Naive thymus-derived CD4-positive, alpha-beta T cell (primary cell): Measurements from ENCODE around the gene DIO1. TPM values are rescaled to one million over a fixed set of nuclear protein-coding genes. Genes with fewer than 3 reads are reported as not detected.

Source experiments
- ATAC-seq: fragments of 150-1000 bp; cut with Tn5 transposase; 2 replicates; pipeline ENCODE4 v1.10.0; 2021; ENCODE audit warnings: mild to moderate bottlenecking, moderate library complexity
- CTCF ChIA-PET: fragments of 350-600 bp; sonication (Branson Sonifier 250); formaldehyde crosslinking; loops from one replicate; lab custom pipeline; 2021; ENCODE audit warnings: antibody characterized with exemption; lab: Charles Lee
- POLR2A ChIA-PET: fragments of 350-600 bp; sonication (Branson Sonifier 250); formaldehyde crosslinking; loops from one replicate; lab custom pipeline; 2021; ENCODE audit warnings: antibody characterized with exemption, inconsistent platforms; lab: Charles Lee
- DNase-seq, 9 donors: peaks; one replicate each; pipeline versions ENCODE4 v3.0.0 to v3.0.0-alpha.2; 2020 to 2022; ENCODE audit warnings: mixed read lengths in 1 of 9
- H3K27ac ChIP-seq: one replicate; pipeline ENCODE4 v1.7.0; 2013; ENCODE audit warnings: mild to moderate bottlenecking, low read depth, low read length, moderate library complexity
- H3K27me3 ChIP-seq, 2 donors: one replicate each; pipeline ENCODE4 v1.7.0; 2013; ENCODE audit warnings: low read length in 2 of 2, mild to moderate bottlenecking in 2 of 2, moderate library complexity in 2 of 2; ENCODE audit not compliant: control insufficient read depth in 2 of 2, insufficient read depth in 2 of 2
- H3K36me3 ChIP-seq, 3 experiments: 1 replicate in 2 of 3; 2 replicates in 1 of 3; pipeline ENCODE4 v1.7.0; 2013; ENCODE audit warnings: low read length in 3 of 3, mild to moderate bottlenecking in 3 of 3, moderate library complexity in 1 of 3; ENCODE audit not compliant: insufficient read depth in 3 of 3, control insufficient read depth in 2 of 3
- H3K4me1 ChIP-seq, 2 donors: one replicate each; pipeline ENCODE4 v1.7.0; 2013; ENCODE audit warnings: low read length in 2 of 2, mild to moderate bottlenecking in 2 of 2, moderate library complexity in 1 of 2; ENCODE audit not compliant: control insufficient read depth in 2 of 2, insufficient read depth in 2 of 2
- H3K4me3 ChIP-seq: 2 replicates; pipeline ENCODE4 v1.7.0; 2013; ENCODE audit warnings: mild to moderate bottlenecking, low read length
- H3K9me3 ChIP-seq, 3 experiments: 1 replicate in 2 of 3; 2 replicates in 1 of 3; pipeline ENCODE4 v1.7.0; 2013; ENCODE audit warnings: low read length in 3 of 3; ENCODE audit not compliant: control insufficient read depth in 2 of 3
- H3K27ac Mint-ChIP-seq, 9 donors: one replicate each; pipeline ENCODE4 v1.8.0; 2020 to 2022; ENCODE audit warnings: mixed read lengths in 9 of 9, mild to moderate bottlenecking in 8 of 9, moderate library complexity in 5 of 9, inconsistent platforms in 2 of 9
- H3K27me3 Mint-ChIP-seq, 5 donors: one replicate each; pipeline ENCODE4 v1.8.0; 2021 to 2022; ENCODE audit warnings: mixed read lengths in 5 of 5, mild to moderate bottlenecking in 1 of 5
- H3K36me3 Mint-ChIP-seq, 5 donors: one replicate each; pipeline ENCODE4 v1.8.0; 2020 to 2022; ENCODE audit warnings: mixed read lengths in 5 of 5, mild to moderate bottlenecking in 3 of 5, inconsistent platforms in 1 of 5
- H3K4me1 Mint-ChIP-seq, 7 donors: one replicate each; pipeline ENCODE4 v1.8.0; 2020 to 2022; ENCODE audit warnings: mixed read lengths in 7 of 7, mild to moderate bottlenecking in 3 of 7, inconsistent platforms in 1 of 7
- H3K4me3 Mint-ChIP-seq, 10 donors: one replicate each; pipeline ENCODE4 v1.8.0; 2020 to 2022; ENCODE audit warnings: mild to moderate bottlenecking in 10 of 10, mixed read lengths in 10 of 10, moderate library complexity in 6 of 10, inconsistent platforms in 2 of 10
- H3K9me3 Mint-ChIP-seq, 11 donors: one replicate each; pipeline ENCODE4 v1.8.0; 2020 to 2022; ENCODE audit warnings: mixed read lengths in 11 of 11, mild to moderate bottlenecking in 4 of 11, inconsistent platforms in 1 of 11, moderate library complexity in 1 of 11
- intact Hi-C, 2 donors: fragments of 100-400 bp; cut with micrococcal nuclease; formaldehyde crosslinking; loops; one replicate each; pipeline ENCODE4 v1.15.1; 2023
- polyA plus RNA-seq, 2 donors: library from polyadenylated mRNA; unstranded; fragments of 300-500 nt; fragmentation: Illumina TruSeq; gene quantifications; one replicate each; pipeline ENCODE4 v1.2.3, GENCODE V29; 2021
- total RNA-seq, 6 experiments: library from RNA in 5 of 6; stranded (reverse) in 5 of 6; gene quantifications; 1 replicate in 5 of 6; 2 replicates in 1 of 6; pipeline ENCODE4 v1.2.3 and lab custom pipeline; 2021 to 2026

DIO1 gene
- total and polyA plus RNA-seq, 7 experiments from 2014 or later: not detected

DNA sequence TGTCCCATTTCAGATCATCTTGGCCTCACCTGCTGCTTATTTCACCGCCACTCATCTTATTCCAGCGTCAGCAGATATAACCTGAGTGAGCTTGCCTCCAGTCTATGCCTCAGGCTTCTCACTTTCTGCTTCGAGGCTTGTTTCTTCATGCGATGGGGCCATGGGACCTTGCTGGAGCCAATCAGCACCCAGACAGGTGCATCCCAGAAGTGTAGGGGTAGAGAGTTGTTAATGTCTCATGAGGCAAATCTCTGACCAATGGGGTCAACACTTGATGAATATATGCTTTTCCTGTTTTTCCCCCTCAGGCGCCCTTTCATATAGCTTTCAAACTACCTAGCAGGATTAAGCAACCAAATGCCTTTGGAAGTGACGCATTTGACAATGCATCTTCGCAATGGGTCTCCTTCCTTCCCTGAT lies 3.5 kb upstream of the DIO1 start:
- H3K4me3 ChIP-seq: peak overlapping the region; percentile 79
- Mint-ChIP-seq H3K9me3 (no peaks in the 10 kb centered on the region), H3K36me3 (peaks cover 0 to 8% (median 0%) of the 10 kb centered on the region in 5 donors), H3K27me3 (peaks cover 0 to 5% (median 3%) of the 10 kb centered on the region in 5 donors), H3K4me1 (peaks cover 26 to 48% (median 44%) of the 10 kb centered on the region in 7 donors), H3K4me3 (peak overlapping the region; percentile 88 to 98 (median 96)), H3K27ac (peak overlapping the region in 8 of 9 donors; percentile 89 to 97 (median 94))
- peaks cover 20 to 23% of the 10 kb centered on the region in 2 donors for H3K4me1 ChIP-seq
- ATAC-seq: no peak
- no peaks in the 10 kb centered on the region for H3K27me3 ChIP-seq
- DNase-seq: peak in 2 of 9 donors; percentile 0 to 1
- no peaks in the 10 kb centered on the region for H3K9me3 ChIP-seq
- peaks cover 0 to 9% (median 0%) of the 10 kb centered on the region in 3 experiments for H3K36me3 ChIP-seq
- CTCF ChIA-PET: interaction anchor here (0.8 to 1.3 kb wide), 2 partner anchors 53 to 54 kb away, joined by 3 to 4 read pairs; no protein-coding TSS in a partner anchor
- peak overlapping the region; percentile 75 for H3K27ac ChIP-seq
- POLR2A ChIA-PET: interaction anchor here (1.4 to 3.3 kb wide), 2 partner anchors 12 to 55 kb away, joined by 3 to 21 read pairs; partner anchors contain the start of genes IFT25 and LRRC42
- intact Hi-C loops: no loop called here

DNA sequence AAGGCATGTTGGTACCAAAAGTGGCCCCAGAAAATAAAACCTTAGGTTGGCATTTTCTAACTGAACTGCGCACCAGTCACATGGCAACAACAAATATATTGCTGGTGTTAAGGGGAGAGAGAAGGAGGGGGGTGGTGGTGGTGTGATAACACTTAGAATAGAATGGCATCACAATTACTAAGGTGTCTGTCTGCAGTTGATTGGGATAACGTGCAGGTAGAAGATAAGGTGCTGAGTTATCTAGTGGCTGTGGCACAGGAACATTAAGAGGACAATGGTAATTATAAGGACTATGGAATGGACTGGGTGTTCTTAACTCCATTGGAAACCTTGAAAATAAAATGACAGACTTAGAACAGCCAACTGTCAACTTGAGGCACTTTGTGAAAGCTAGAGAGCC lies 3.0 kb upstream of the DIO1 start:
- no peak overlapping the region for H3K4me3 ChIP-seq
- peaks cover 20 to 23% of the 10 kb centered on the region in 2 donors for H3K4me1 ChIP-seq
- H3K9me3 ChIP-seq: no peaks in the 10 kb centered on the region
- intact Hi-C loops: no loop called here
- H3K9me3 Mint-ChIP-seq: no peaks in the 10 kb centered on the region
- no peak for ATAC-seq
- ChIA-PET POLR2A (interaction anchor here (3.3 kb wide), 1 partner anchor 55 kb away, joined by 21 read pairs; the partner anchor contains the start of genes IFT25 and LRRC42), CTCF (no interaction called here)
- H3K27me3 ChIP-seq: no peaks in the 10 kb centered on the region
- H3K27ac Mint-ChIP-seq: peak overlapping the region in 4 of 9 donors; percentile 28 to 97 (median 67)
- H3K36me3 Mint-ChIP-seq: peaks cover 0 to 8% (median 0%) of the 10 kb centered on the region in 5 donors
- no peak for DNase-seq
- H3K36me3 ChIP-seq: peaks cover 0 to 9% (median 0%) of the 10 kb centered on the region in 3 experiments
- peak overlapping the region in 8 of 10 donors; percentile 14 to 98 (median 94) for H3K4me3 Mint-ChIP-seq
- peaks cover 26 to 45% (median 41%) of the 10 kb centered on the region in 7 donors for H3K4me1 Mint-ChIP-seq
- H3K27ac ChIP-seq: no peak overlapping the region
- peaks cover 2 to 8% (median 5%) of the 10 kb centered on the region in 5 donors for H3K27me3 Mint-ChIP-seq

DNA sequence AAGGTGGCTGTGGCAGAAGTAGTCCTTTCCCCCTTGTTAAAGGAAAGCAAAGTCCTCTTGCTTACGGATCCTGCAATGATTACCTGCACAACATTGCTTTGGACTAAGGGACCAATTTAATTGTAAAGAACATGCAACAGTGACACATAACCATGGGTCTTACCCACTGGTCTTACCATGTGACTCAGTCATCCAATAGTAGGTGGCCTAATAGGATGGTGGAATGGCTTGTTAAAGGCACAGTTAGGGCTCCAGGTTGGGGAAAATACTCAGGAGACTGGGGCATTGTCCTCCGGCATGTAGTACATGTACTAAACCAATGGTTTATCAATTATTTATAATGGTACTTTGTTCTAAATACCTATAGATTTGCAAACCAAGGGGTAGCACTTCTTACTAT lies 2.3 kb upstream of the DIO1 start:
- peaks cover 2 to 14% (median 7%) of the 10 kb centered on the region in 5 donors for H3K27me3 Mint-ChIP-seq
- intact Hi-C loops: no loop called here
- POLR2A ChIA-PET: interaction anchor here (3.3 kb wide), 1 partner anchor 54 kb away, joined by 21 read pairs; the partner anchor contains the start of genes IFT25 and LRRC42

DNA sequence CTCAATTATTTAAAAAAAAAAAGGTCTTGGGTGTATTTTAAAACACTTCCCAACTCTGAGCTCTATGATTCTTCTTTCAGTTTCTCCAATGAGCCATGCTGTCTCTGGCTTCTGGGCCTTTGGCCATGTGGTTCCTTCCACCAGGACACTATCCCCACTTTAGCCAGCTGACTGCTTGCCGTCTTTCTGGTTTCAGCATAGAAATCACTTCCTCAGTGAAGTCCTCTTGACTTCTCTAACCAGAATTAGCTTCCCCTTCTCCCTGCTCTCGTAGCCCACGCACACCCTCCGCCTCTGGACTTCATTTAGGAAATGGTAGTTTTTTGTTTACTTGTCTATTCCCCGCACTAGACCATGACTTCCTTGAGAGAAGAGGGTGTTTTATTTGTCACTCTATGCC lies 1.1 kb upstream of the DIO1 start:
- no peaks in the 10 kb centered on the region for H3K9me3 ChIP-seq
- H3K27ac ChIP-seq: no peak overlapping the region
- H3K27me3 ChIP-seq: no peaks in the 10 kb centered on the region
- no peak overlapping the region for H3K4me3 ChIP-seq
- ATAC-seq (peak; percentile 35), DNase-seq (no peak)
- Mint-ChIP-seq H3K27me3 (peaks cover 2 to 14% (median 7%) of the 10 kb centered on the region in 5 donors), H3K9me3 (no peaks in the 10 kb centered on the region), H3K4me1 (peaks cover 20 to 30% (median 27%) of the 10 kb centered on the region in 7 donors), H3K27ac (peak overlapping the region in 1 of 9 donors; percentile 53), H3K4me3 (no peak overlapping the region), H3K36me3 (peaks cover 0 to 3% (median 1%) of the 10 kb centered on the region in 5 donors)
- H3K4me1 ChIP-seq: peaks cover 20 to 23% of the 10 kb centered on the region in 2 donors
- peaks cover 0 to 6% (median 0%) of the 10 kb centered on the region in 3 experiments for H3K36me3 ChIP-seq
- POLR2A ChIA-PET: no interaction called here
- intact Hi-C loops: no loop called here
- CTCF ChIA-PET: interaction anchor here (0.7 to 1.1 kb wide), 2 partner anchors 20 to 121 kb away, joined by 3 read pairs; no protein-coding TSS in a partner anchor

More for the DNA sequence above, 2.3 kb upstream of the DIO1 start:
- peaks cover 20 to 23% of the 10 kb centered on the region in 2 donors for H3K4me1 ChIP-seq
- no peak overlapping the region for H3K27ac Mint-ChIP-seq
- H3K4me3 ChIP-seq: no peak overlapping the region
- no peaks in the 10 kb centered on the region for H3K27me3 ChIP-seq
- H3K4me3 Mint-ChIP-seq: no peak overlapping the region
- peaks cover 0 to 8% (median 0%) of the 10 kb centered on the region in 3 experiments for H3K36me3 ChIP-seq
- H3K36me3 Mint-ChIP-seq: peaks cover 0 to 8% (median 3%) of the 10 kb centered on the region in 5 donors
- DNase-seq: no peak
- no peaks in the 10 kb centered on the region for H3K9me3 Mint-ChIP-seq
- ATAC-seq: no peak
- H3K4me1 Mint-ChIP-seq: peaks cover 24 to 41% (median 37%) of the 10 kb centered on the region in 7 donors
- H3K9me3 ChIP-seq: no peaks in the 10 kb centered on the region
- CTCF ChIA-PET: no interaction called here
- no peak overlapping the region for H3K27ac ChIP-seq

- Histone ChIP-seq H3K27me3 (no peaks in the 10 kb centered on the region), H3K27ac (no peak overlapping the region), H3K4me1 (peaks cover 7 to 9% of the 10 kb centered on the region in 2 donors), H3K36me3 (no peaks in the 10 kb centered on the region), H3K9me3 (no peaks in the 10 kb centered on the region), H3K4me3 (no peak overlapping the region)
- ATAC-seq: no peak
- Mint-ChIP-seq H3K36me3 (peaks cover 0 to 3% (median 0%) of the 10 kb centered on the region in 5 donors), H3K4me1 (peaks cover 9 to 16% (median 12%) of the 10 kb centered on the region in 7 donors), H3K4me3 (peak overlapping the region in 1 of 10 donors; percentile 10), H3K27me3 (peaks cover 2 to 14% (median 7%) of the 10 kb centered on the region in 5 donors), H3K9me3 (no peaks in the 10 kb centered on the region), H3K27ac (no peak overlapping the region)
- ChIA-PET CTCF (no interaction called here), POLR2A (no interaction called here)
- no peak for DNase-seq
- intact Hi-C loops: no loop called here
These were observed 657 bp downstream of the DIO1 start for GRCh38 chr1:53894644-53895043.

DNA sequence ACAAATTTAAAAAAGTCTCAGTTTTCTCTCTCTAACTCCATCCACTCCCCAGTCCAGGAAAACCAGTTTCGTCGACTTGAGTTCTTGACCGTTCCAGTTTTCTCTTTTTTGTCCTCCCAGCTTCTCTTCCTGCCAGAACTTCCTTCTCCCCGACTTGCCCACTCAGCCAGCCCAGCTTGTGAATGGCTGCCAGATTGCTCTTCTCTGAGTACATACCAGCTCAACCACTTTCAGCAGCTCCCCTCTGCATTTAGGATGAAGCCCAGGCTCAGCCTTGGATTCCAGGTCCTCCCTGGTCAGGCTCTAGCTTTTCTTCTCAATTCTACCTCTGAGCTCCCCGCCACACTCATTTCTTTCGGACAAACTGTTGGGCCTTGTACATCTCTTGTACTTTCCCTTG lies 1.4 kb downstream of the DIO1 start:
- peaks cover 2 to 14% (median 7%) of the 10 kb centered on the region in 5 donors for H3K27me3 Mint-ChIP-seq
- ChIA-PET POLR2A (interaction anchor here (0.6 kb wide), 1 partner anchor 26 kb away, joined by 3 read pairs; no protein-coding TSS in a partner anchor), CTCF (no interaction called here)
- H3K4me1 ChIP-seq: peaks cover 4% of the 10 kb centered on the region in 2 donors
- H3K9me3 ChIP-seq: no peaks in the 10 kb centered on the region
- H3K4me3 ChIP-seq: no peak overlapping the region
- peaks cover 4 to 8% (median 5%) of the 10 kb centered on the region in 7 donors for H3K4me1 Mint-ChIP-seq
- no peaks in the 10 kb centered on the region for H3K9me3 Mint-ChIP-seq
- peaks cover 0 to 3% (median 0%) of the 10 kb centered on the region in 5 donors for H3K36me3 Mint-ChIP-seq
- H3K4me3 Mint-ChIP-seq: no peak overlapping the region
- intact Hi-C loops: no loop called here
- no peak overlapping the region for H3K27ac ChIP-seq
- H3K27me3 ChIP-seq: no peaks in the 10 kb centered on the region
- ATAC-seq (no peak), DNase-seq (no peak)
- no peaks in the 10 kb centered on the region for H3K36me3 ChIP-seq
- peak overlapping the region in 1 of 9 donors; percentile 29 for H3K27ac Mint-ChIP-seq
